ENCODE results near the gene NDEL1.

The NDEL1 gene

GRCh38 chr17:8417806-8418205 lies 17.9 kb upstream of the NDEL1 start:
- DNase-seq: no peak

- no peak for DNase-seq
Observed at GRCh38 chr17:8418471-8418870, 17.2 kb upstream of the NDEL1 start.

GRCh38 chr17:8419305-8419704 lies 16.4 kb upstream of the NDEL1 start:
- no peak for DNase-seq

GRCh38 chr17:8420041-8420934 lies 15.4 kb upstream of the NDEL1 start:
- no peak for DNase-seq

GRCh38 chr17:8421571-8421970 lies 14.1 kb upstream of the NDEL1 start:
- DNase-seq: no peak

- no peak for DNase-seq
Observed at GRCh38 chr17:8426094-8426720, 9.5 kb upstream of the NDEL1 start.

- no peak for DNase-seq
Observed at GRCh38 chr17:8426802-8427201, 8.9 kb upstream of the NDEL1 start.

GRCh38 chr17:8430966-8431365 lies 4.7 kb upstream of the NDEL1 start:
- DNase-seq: no peak

- peak; percentile 63 for DNase-seq
Observed at GRCh38 chr17:8436169-8436843, 622 bp downstream of the NDEL1 start.

GRCh38 chr17:8436844-8437171 lies 1.1 kb downstream of the NDEL1 start:
- no peak for DNase-seq

- DNase-seq: no peak
Observed at GRCh38 chr17:8438441-8438840, 2.8 kb downstream of the NDEL1 start.

- no peak for DNase-seq
Observed at GRCh38 chr17:8439681-8440080, 4.0 kb downstream of the NDEL1 start.

- DNase-seq: no peak
Observed at GRCh38 chr17:8441690-8442089, 6.0 kb downstream of the NDEL1 start.

- DNase-seq: no peak
Observed at GRCh38 chr17:8442310-8442709, 6.6 kb downstream of the NDEL1 start.

- DNase-seq: no peak
Observed at GRCh38 chr17:8443756-8444155, 8.1 kb downstream of the NDEL1 start.

- no peak for DNase-seq
Observed at GRCh38 chr17:8444494-8444893, 8.8 kb downstream of the NDEL1 start.

GRCh38 chr17:8445536-8445935 lies 9.9 kb downstream of the NDEL1 start:
- no peak for DNase-seq

- DNase-seq: no peak
Observed at GRCh38 chr17:8447799-8448198, 12.1 kb downstream of the NDEL1 start.

- no peak for DNase-seq
Observed at GRCh38 chr17:8448310-8448709, 12.6 kb downstream of the NDEL1 start.

GRCh38 chr17:8451933-8452614 lies 16.4 kb downstream of the NDEL1 start:
- DNase-seq: no peak

GRCh38 chr17:8453326-8453725 lies 17.6 kb downstream of the NDEL1 start:
- no peak for DNase-seq

GRCh38 chr17:8455665-8456209 lies 20.1 kb downstream of the NDEL1 start:
- no peak for DNase-seq

- no peak for DNase-seq
Observed at GRCh38 chr17:8458128-8458527, 22.4 kb downstream of the NDEL1 start.

All from stimulated activated CD4-positive, alpha-beta T cell treated with anti-CD3 and anti-CD28 coated beads, Interleukin-1b, Interleukin-23, amount 100 ng/mL, for 48 hours (primary cell).